Tibial artery (tissue), 4 donors: ENCODE measurements around the gene MAP2K5.

ENCODE experiments used
- DNase-seq, 2 donors: peaks; one replicate each; pipeline ENCODE4 v3.0.0-alpha.2; 2019
- H3K27ac ChIP-seq, 2 donors: fragments of 200-600 bp; sonication (generic) in 1 of 2; 1 replicate in 1 of 2; 2 replicates in 1 of 2; pipeline ENCODE4 v1.5.1; 2018 to 2019; ENCODE audit warnings: mild to moderate bottlenecking in 1 of 2
- H3K27me3 ChIP-seq, 2 donors: fragments of 200-600 bp; sonication (generic) in 1 of 2; one replicate each; pipeline versions ENCODE4 v1.5.1 to v1.6.0; 2016 to 2019
- H3K36me3 ChIP-seq, 3 donors: fragments of 200-600 bp; sonication (generic) in 2 of 3; one replicate each; pipeline ENCODE4 v1.5.1; 2016 to 2019; ENCODE audit warnings: mild to moderate bottlenecking in 2 of 3
- H3K4me1 ChIP-seq, 4 donors: fragments of 200-600 bp; sonication (generic) in 2 of 4; 1 replicate in 3 of 4; 2 replicates in 1 of 4; pipeline ENCODE4 v1.5.1; 2016 to 2019
- H3K4me3 ChIP-seq, 2 donors: fragments of 200-600 bp; sonication (generic) in 1 of 2; 1 replicate in 1 of 2; 2 replicates in 1 of 2; pipeline ENCODE4 v1.5.1; 2018 to 2019; ENCODE audit warnings: mild to moderate bottlenecking in 2 of 2
- H3K9me3 ChIP-seq, 3 donors: fragments of 200-600 bp; sonication (generic) in 1 of 3; one replicate each; pipeline ENCODE4 v1.5.1; 2016 to 2019
- CTCF ChIP-seq, 2 experiments: fragments of 200-600 bp in 1 of 2; fragments of 450-650 bp in 1 of 2; IDR thresholded peaks; one replicate each; pipeline ENCODE4 v1.5.1; 2017 to 2019; ENCODE audit warnings: antibody characterized with exemption in 2 of 2, mild to moderate bottlenecking in 1 of 2, moderate library complexity in 1 of 2
- intact Hi-C: fragments of 100-400 bp; cut with DNase I; formaldehyde crosslinking; loops from one replicate; pipeline ENCODE4 v1.15.0; 2023; ENCODE audit warnings: low total_unique reads

The MAP2K5 gene

GRCh38 chr15:67578020-67578600 is 35.6 kb downstream of the MAP2K5 start:
- H3K4me1 ChIP-seq = no peaks in the 10 kb centered on the region
- intact Hi-C loops = no loop called here
- H3K27me3 ChIP-seq = no peaks in the 10 kb centered on the region
- DNase-seq = no peak
- H3K27ac ChIP-seq = no peak overlapping the region
- TF ChIP-seq CTCF (IDR thresholded peaks at IDR 0.05) = no peak
- H3K9me3 ChIP-seq = no peaks in the 10 kb centered on the region
- no peak overlapping the region for H3K4me3 ChIP-seq
- H3K36me3 ChIP-seq = peaks cover 0 to 14% (median 0%) of the 10 kb centered on the region in 3 donors

- no peak for TF ChIP-seq CTCF (IDR thresholded peaks at IDR 0.05)
- intact Hi-C loops = no loop called here
- H3K27ac ChIP-seq = no peak overlapping the region
- no peak overlapping the region for H3K4me3 ChIP-seq
- H3K27me3 ChIP-seq = no peaks in the 10 kb centered on the region
- no peak for DNase-seq
- H3K36me3 ChIP-seq = peaks cover 0 to 14% (median 0%) of the 10 kb centered on the region in 3 donors
- no peaks in the 10 kb centered on the region for H3K4me1 ChIP-seq
- no peaks in the 10 kb centered on the region for H3K9me3 ChIP-seq
Measured at GRCh38 chr15:67579164-67579563, 36.7 kb downstream of the MAP2K5 start.

GRCh38 chr15:67579967-67580366 is 37.5 kb downstream of the MAP2K5 start:
- DNase-seq = no peak
- intact Hi-C loops = no loop called here
- no peak overlapping the region for H3K27ac ChIP-seq
- no peaks in the 10 kb centered on the region for H3K4me1 ChIP-seq
- H3K36me3 ChIP-seq = peaks cover 0 to 14% (median 0%) of the 10 kb centered on the region in 3 donors
- H3K9me3 ChIP-seq = no peaks in the 10 kb centered on the region
- TF ChIP-seq CTCF (IDR thresholded peaks at IDR 0.05) = no peak
- H3K27me3 ChIP-seq = no peaks in the 10 kb centered on the region
- no peak overlapping the region for H3K4me3 ChIP-seq

- Histone ChIP-seq H3K4me3 (no peak overlapping the region), H3K9me3 (no peaks in the 10 kb centered on the region), H3K27ac (no peak overlapping the region), H3K27me3 (no peaks in the 10 kb centered on the region), H3K36me3 (peaks cover 7 to 40% (median 22%) of the 10 kb centered on the region in 3 donors), H3K4me1 (no peaks in the 10 kb centered on the region)
- intact Hi-C loops = no loop called here
- TF ChIP-seq CTCF (IDR thresholded peaks at IDR 0.05) = no peak
- DNase-seq = no peak
Measured at GRCh38 chr15:67584157-67584556, 41.7 kb downstream of the MAP2K5 start.

GRCh38 chr15:67585681-67586080 is 43.2 kb downstream of the MAP2K5 start:
- no peak for TF ChIP-seq CTCF (IDR thresholded peaks at IDR 0.05)
- Histone ChIP-seq H3K4me1 (no peaks in the 10 kb centered on the region), H3K27ac (no peak overlapping the region), H3K4me3 (no peak overlapping the region), H3K36me3 (peaks cover 7 to 41% (median 22%) of the 10 kb centered on the region in 3 donors), H3K27me3 (no peaks in the 10 kb centered on the region), H3K9me3 (no peaks in the 10 kb centered on the region)
- DNase-seq = no peak
- intact Hi-C loops = no loop called here

- no peak overlapping the region for H3K4me3 ChIP-seq
- H3K9me3 ChIP-seq = no peaks in the 10 kb centered on the region
- no peaks in the 10 kb centered on the region for H3K4me1 ChIP-seq
- TF ChIP-seq CTCF (IDR thresholded peaks at IDR 0.05) = no peak
- peaks cover 7 to 44% (median 22%) of the 10 kb centered on the region in 3 donors for H3K36me3 ChIP-seq
- no peak for DNase-seq
- intact Hi-C loops = no loop called here
- no peaks in the 10 kb centered on the region for H3K27me3 ChIP-seq
- H3K27ac ChIP-seq = no peak overlapping the region
Measured at GRCh38 chr15:67587331-67587730, 44.8 kb downstream of the MAP2K5 start.
